ENCODE data around the gene ADGRV1.

ADGRV1 gene

DNA sequence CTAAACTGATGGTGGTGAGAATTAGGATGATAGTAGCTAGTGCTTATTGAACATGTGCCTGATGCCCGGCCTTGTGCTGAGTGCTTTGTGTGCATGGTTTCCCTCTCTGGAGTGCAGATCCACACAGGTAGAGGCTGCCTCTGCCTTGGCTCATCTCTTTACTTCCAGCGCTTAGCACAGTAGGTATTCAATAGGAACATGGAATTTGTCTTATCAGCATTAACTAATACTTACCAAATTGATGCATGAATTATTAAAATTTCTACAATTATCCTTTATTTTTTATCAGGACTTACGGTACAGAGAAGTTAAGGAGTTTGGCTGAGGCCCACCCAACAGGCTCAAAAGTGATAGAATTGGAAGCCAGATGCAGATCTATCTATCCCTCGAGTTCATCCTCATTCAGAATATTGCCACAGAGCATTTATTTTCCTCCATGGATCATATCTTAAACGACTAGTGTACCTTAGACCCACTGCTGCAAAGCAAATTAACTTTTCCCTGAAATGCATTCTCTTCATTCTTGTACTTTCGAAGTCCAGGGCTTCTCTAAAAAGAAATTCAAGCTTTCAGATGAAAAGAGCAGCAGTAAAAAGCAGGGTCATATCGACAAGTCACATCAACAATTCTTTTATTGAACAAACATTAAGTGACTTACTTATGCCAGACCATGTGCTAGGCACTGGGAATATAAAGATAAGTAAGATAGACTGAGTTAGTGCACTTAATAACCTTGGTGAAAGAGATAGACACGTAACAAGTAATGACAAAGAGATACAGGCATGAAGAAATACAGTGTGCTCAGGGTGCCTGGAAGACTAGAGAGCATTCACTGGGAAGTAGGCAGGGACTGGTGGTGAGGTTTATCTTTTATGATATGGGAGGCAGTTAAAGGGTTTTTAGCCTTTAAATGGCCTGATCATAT lies 534.5 kb downstream of the ADGRV1 start:
- DNase-seq: no peak

DNA sequence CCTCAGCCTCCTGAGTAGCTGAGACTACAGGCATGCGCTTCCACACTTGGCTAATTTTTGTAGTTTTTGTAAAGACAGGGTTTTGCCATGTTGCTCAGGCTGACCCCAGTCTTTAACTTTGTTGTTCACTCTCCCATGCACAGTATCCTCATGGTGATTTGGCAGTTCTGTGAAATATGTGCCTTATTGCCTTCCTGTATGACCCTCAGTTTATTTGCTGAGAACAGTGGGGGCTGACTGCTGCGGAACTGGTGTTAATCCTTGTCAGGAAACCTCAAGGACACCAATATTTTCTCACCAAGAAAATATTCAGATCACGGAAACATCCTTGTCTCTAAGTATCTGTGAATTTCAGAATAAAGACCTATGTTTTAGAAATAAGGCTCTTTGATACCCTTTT lies 536.7 kb downstream of the ADGRV1 start:
- DNase-seq: no peak

DNA sequence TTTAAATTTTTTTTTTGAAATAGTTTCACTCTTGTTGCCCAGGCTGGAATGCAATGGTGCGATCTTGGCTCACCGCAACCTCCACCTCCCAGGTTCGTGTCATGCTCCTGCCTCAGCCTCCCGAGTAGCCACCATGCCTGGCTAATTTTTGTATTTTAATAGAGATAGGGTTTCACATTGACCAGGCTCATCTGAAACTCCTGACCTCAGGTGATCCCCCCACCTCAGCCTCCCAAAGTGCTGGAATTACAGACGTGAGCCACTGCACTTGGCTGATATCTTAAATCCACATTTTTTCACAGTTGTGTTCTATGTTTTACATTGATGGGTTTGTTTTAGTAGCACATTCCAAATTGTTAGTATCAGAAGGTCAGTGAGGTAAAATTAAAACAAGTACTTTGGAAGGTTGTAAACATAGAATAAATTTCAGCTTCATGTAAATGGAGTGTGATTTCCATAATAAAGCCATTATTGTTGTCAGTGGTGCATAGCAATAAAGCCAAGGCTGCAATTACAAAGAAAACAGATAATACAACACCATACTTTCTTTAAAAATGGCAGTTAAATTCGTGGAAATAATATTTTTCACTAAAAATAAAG lies 537.3 kb downstream of the ADGRV1 start:
- no peak for DNase-seq

DNA sequence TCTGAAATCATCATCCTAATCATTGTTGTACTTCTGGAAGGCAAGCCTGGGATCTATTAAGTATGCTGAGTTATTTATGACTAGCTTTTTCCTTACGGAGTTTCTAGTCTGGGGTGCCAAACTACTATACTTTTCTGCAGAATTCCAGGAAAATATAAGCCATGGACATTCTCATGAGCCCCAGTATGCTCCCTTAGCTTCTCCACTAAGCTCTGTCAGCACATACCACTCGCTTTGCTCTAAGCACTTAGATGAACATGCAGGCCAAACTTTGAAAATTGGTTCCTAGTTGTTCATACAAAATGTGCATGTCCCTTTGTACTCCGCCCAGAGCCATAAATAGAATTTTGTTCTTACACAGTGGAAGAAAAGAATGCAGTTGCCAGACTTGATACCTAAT lies 539.9 kb downstream of the ADGRV1 start:
- no peak for DNase-seq

DNA sequence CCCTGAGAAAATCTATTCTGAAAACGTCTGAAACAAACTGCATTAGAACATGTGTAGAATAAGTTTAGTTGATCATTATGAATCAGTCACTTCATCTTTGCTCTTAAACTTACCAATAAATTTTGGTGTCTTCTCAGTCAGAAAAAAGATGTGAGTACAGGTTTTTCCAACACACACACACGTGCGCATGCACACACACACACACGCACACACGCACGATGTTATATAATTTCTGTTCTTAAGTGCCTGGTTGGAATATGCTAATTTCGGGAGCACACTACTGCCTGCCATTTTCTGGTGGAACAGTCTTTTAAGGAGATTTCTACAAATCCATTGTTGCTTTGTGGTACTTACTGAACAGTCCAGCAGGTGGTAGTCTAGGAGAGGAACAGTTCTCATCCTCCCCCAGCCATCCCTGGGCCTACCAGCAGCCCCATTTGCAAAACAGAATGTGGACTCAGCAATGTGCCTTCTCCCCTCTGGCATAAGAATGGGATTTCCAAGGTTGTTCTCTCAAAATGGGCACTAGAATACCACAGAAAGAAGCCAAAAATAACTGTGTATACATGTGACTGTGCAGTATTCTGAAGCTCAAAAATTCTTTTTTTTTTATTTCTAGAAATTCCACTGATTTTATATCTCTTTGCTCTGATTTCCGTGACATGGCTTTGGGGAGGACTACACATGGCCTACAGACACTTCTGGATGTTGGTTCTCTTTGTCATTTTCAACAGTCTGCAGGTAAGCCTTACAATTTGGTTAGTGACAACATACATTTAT lies 543.2 kb downstream of the ADGRV1 start:
- peak; percentile 63 for DNase-seq

GRCh38 chr5:91103353-91104061 lies 544.9 kb downstream of the ADGRV1 start:
- DNase-seq: no peak

DNA sequence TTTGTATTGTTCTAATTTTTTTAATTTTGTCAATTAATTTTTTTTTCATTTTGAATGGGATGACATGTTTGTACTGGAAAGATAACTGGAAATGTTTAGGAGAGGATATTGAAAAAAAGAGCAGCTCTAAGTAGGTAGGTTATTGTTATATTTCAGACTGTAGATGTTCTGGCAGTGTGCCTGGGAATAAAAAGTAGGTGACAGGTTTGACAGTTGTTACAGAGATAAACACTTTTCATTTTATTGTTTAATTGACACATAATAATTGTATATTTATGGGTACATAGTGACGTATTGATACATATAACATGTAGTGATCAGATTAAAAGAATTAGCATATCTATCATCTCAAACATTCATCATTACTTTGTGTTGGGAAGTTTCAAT lies 545.5 kb downstream of the ADGRV1 start:
- DNase-seq: no peak

DNA sequence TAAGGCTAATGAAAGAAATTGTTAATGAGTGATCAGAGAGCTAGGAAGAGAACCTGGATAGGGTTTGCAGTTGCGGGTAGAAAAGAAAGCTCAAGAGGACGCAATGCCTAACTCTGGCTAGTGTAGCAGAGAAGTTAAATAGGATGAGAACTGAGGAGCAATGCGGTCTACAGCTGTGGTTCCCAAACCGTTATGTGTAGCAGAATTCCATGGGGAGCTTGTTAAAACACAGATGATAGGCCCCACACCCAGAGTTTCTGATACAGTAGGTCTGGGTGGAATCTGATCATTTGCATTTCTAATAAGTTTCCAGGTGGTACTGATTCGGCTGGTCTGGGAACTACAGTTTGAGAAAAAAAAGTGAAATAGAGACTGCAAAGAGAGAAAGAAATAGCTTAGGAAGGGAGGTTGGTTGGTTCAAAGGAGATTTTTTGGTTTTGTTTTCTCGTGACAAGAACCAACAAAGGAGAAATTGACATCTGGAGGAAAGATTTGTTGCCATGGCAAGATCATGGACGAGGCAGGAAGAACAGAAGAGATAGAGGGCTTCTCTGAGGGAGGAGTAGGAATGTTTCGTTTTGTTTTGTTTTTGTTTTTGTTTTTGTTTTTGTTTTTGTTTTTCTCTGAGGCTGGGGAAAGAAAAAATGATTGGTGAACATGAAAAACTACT lies 548.4 kb downstream of the ADGRV1 start:
- DNase-seq: no peak

DNA sequence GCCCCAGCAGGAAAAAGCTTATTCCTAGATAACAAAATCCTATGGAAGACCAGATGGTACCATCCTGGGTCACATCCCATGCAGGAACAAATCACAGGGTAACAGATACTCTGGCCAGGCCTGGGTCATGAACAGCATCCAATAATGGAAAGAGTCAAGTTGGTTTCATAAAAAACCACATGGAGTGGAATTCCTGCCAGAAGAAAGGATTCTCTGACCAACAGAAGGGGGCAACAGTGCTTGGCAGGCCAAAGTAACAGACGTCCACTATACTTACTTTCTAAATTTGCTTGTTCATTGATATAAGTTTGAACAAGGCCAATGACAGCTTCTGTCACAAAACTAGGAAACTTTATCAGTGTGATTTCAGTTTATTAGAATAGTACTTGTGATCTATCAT lies 551.0 kb downstream of the ADGRV1 start:
- DNase-seq: no peak

GRCh38 chr5:91110686-91111085 lies 552.1 kb downstream of the ADGRV1 start:
- no peak for DNase-seq

- DNase-seq: no peak
These were observed 553.1 kb downstream of the ADGRV1 start for GRCh38 chr5:91111473-91112238.

- DNase-seq: no peak
These were observed 556.1 kb downstream of the ADGRV1 start for GRCh38 chr5:91114658-91115057.

DNA sequence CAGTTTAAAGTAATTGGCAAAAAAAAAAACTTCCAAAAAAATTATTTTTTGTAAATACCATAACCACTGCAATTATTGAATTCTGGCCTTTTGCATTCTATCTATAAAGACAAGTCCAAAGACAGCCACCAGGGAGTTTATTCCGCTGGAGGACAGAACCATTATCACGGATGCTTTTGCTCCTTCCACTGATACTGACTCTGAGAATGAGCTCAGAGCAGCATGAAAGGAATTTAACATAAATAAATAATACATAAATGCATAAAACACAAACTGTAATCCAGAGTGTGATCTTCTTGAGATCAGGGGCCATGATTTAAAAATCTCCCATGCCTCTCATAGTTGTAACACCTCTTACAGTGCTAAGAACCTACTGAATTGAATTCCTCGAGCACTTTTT lies 559.8 kb downstream of the ADGRV1 start:
- no peak for DNase-seq

- DNase-seq: no peak
These were observed 560.2 kb downstream of the ADGRV1 start for GRCh38 chr5:91118796-91119195.

DNA sequence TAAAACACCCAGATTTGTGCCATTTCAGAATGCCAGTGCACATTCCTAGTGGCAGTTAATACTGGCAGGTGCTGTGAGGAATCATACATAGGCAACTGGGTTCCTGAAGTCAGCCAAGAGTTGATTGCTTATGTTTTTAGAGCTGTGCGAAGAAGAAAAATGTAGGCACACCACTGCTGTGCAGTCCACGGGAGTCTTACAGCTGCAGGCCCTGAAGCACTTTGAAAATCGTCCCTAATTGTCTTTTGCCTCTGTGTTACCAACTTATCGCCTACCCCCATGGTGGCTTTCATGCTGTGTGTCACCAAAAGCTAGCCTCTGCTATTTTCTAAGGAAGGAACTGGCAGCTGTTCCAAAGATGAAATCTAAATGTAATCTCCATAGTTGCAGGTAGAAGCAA lies 560.6 kb downstream of the ADGRV1 start:
- no peak for DNase-seq

- DNase-seq: no peak
These were observed 561.6 kb downstream of the ADGRV1 start for GRCh38 chr5:91119981-91120850.

GRCh38 chr5:91121347-91121993 lies 562.9 kb downstream of the ADGRV1 start:
- no peak for DNase-seq

- DNase-seq: no peak
These were observed 564.1 kb downstream of the ADGRV1 start for GRCh38 chr5:91122651-91123050.

DNA sequence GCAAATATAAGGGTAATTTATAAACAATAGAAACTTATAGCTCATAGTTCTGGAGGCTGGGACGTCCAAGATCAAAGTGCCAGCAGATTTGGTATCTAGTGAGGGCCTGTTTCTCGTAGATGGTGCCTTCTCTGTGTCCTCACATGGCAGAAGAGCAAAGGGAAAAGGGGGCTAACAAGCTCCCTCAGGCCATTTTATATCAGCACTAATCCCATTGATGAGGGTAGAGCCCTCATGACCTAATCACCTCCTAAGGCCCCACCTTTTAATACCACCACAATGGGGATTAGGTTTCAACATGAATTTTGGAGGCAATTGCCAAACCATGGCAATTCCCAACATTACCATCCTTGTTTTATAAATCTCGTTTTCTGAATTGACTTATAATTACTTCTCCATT lies 564.7 kb downstream of the ADGRV1 start:
- DNase-seq: no peak

DNA sequence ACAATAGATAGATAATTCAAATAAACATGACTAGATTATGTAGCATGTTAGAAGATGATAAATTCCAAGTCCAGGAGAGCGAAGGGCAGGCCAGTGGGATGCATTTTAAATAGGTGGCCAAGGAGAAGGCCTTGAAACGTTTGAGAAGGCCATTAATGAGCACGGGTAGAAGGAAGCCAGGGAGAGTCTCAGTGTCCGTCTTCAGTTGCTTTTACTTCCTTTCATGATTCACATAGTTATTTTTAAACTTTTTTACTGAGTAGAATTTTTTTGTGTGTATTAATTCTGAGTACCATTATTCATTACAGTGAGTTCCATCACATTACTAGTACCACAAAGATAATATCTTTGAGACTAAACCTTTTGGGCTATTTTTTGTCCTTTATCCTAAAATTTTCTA lies 565.3 kb downstream of the ADGRV1 start:
- no peak for DNase-seq
